A673 (cell line): ENCODE measurements around the gene GABRD.

Source experiments
- EZH2 ChIP-seq: fragments of 200-600 bp; sonication (generic); IDR thresholded peaks from 2 replicates; pipeline ENCODE4 v1.6.1; 2017; ENCODE audit warnings: borderline replicate concordance, low read depth, mild to moderate bottlenecking, mixed read lengths, antibody characterized with exemption, low read length; ENCODE audit not compliant: poor library complexity, severe bottlenecking
- TF ChIP-seq, protein P1 (sequence below): fragments of 300-800, 200-600 bp; sonication (generic); conservative IDR thresholded peaks from 2 replicates; pipeline ENCODE4 v1.5.1; 2017; ENCODE audit warnings: low read depth, mild to moderate bottlenecking, antibody characterized with exemption, low read length, moderate library complexity, mixed read lengths

DNA sequence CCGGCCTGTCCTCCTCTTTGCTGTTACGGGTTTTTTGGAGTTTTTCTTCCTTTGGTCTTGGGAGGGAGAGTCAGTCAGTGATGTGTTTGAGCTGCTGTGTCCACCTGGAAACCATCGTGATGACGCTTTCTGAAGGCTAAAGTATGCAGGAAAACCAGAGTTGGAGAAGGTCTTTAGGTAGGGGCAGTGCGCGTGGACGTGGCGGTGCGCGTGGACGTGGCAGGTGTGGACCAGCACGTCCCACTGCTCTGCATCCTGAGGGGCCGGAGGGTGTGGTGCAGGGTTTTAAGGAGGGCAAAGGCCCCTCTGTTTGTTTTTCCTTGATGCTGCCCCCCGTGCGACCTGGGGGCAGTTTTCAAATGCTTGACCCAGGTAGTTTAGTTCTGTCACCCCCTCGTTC is 61.0 kb downstream of the GABRD start:
- TF ChIP-seq, protein P1, sequence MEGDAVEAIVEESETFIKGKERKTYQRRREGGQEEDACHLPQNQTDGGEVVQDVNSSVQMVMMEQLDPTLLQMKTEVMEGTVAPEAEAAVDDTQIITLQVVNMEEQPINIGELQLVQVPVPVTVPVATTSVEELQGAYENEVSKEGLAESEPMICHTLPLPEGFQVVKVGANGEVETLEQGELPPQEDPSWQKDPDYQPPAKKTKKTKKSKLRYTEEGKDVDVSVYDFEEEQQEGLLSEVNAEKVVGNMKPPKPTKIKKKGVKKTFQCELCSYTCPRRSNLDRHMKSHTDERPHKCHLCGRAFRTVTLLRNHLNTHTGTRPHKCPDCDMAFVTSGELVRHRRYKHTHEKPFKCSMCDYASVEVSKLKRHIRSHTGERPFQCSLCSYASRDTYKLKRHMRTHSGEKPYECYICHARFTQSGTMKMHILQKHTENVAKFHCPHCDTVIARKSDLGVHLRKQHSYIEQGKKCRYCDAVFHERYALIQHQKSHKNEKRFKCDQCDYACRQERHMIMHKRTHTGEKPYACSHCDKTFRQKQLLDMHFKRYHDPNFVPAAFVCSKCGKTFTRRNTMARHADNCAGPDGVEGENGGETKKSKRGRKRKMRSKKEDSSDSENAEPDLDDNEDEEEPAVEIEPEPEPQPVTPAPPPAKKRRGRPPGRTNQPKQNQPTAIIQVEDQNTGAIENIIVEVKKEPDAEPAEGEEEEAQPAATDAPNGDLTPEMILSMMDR: no peak
- TF ChIP-seq EZH2: no peak
